Glomerular endothelial cell (primary cell): ENCODE results near the gene C1orf198. TPM values are rescaled to one million over a fixed set of nuclear protein-coding genes. Genes with fewer than 3 reads are reported as not detected.

Experiments
- DNase-seq: peaks from one replicate; pipeline ENCODE4 v3.0.0-alpha.2; 2011; ENCODE audit warnings: low read depth, low spot score; ENCODE audit errors: extremely low read depth
- total RNA-seq: library from RNA; depleted of rRNA; stranded (reverse); fragments of >200 nt; gene quantifications from 2 replicates; pipeline ENCODE4 v1.2.3, GENCODE V29; 2015

Gene C1orf198
- total RNA-seq, 1 donor from 2014 or later, result 83.2 TPM

GRCh38 chr1:230894032-230894431, 25.7 kb upstream of the C1orf198 start:
- DNase-seq, result no peak

- no peak for DNase-seq
Measured at GRCh38 chr1:230892018-230892491, 23.7 kb upstream of the C1orf198 start.

- DNase-seq, result no peak
Measured at GRCh38 chr1:230891413-230891812, 23.1 kb upstream of the C1orf198 start.

DNA sequence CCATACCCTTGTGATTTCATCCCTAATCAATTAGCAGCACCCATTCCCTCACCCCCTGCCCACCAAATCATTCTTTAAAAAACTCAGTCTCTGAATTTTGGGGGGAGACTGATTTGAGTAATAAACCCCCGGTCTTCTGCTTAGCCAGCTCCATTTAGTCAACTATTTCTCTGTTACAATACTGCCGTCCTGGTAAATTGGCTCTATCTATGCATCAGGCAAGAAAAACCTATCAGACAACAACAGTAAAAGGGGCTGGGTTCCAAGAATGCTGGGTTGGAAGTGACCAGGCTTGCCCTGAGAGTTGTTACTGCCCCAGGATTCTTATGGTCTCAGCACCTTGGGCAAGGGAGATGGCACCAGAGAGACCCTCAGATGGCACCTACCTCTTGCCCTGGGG, 16.3 kb upstream of the C1orf198 start:
- DNase-seq, result no peak

GRCh38 chr1:230883967-230884366, 15.6 kb upstream of the C1orf198 start:
- no peak for DNase-seq

- DNase-seq, result no peak
Measured at GRCh38 chr1:230879778-230880177, 11.5 kb upstream of the C1orf198 start.

DNA sequence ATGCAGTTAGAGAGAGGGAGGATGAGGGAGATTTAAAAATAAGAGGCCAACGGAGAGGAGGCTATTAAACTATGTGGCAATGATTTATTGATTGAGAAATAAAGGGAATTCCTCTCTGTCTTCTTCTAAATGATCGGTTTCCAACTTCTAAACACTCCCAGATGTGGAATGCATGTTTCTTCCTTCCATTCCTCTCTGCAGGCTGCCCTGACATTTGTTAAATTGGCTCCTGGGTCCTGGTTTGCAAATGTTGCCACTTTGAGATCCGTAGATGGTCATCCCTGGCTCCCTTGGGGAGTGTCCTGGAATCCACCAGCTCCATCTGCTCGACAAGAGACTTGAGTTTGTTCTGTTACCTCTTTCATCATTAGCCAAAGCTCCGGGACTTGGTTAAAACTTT, 10.3 kb upstream of the C1orf198 start:
- no peak for DNase-seq

DNA sequence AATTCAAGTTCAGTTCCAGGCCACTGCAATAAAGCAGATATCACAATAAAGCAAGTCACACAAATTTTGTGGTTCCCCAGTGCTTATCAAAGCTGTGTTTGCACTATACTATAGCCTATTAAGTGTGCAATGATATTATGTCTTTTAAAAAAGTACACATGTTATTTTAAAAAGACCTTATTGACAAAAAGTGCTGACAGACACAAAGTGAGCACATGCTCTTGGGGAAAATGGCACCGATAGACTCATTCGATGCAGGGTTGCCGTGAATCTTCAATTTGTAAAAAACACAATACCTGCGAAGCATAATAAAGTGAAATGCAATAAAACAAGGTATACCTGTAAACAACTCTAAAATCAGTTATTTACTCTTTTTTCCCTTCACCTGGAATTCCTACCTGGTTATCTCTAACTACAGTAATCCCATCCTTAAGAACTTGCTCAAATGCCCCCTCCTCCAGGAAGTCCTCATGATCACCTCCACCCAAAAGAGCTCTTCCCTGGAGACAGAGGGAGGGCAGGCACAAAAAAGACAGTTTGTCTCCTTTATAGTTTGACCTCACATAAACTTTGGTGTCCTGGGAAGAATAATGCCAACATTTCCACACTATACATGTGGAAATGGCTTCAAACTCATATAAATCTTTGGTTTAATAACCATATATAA, 9.7 kb upstream of the C1orf198 start:
- DNase-seq, result no peak

GRCh38 chr1:230877146-230877923, 9.0 kb upstream of the C1orf198 start:
- no peak for DNase-seq

- no peak for DNase-seq
Measured at GRCh38 chr1:230876660-230877059, 8.3 kb upstream of the C1orf198 start.

GRCh38 chr1:230875370-230875769, 7.0 kb upstream of the C1orf198 start:
- DNase-seq, result no peak

DNA sequence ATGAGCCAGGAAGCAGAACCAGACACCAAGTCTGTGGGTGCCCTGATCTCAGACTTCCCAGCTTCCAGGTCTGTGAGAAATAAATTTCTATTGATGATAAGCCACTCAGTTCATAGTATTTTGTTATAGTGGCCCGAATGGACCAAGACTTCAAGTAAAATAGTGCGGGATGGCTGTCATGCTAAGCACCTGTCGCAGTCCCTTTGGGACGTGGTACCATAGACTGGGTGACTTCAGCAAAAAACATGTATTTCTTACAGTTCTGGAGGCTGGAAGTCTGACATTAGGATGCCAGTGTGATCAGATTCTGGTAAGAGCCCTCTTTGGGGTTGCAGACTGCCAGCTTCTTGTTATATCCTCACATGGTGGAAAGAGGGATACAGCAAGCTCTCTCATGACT, 2.6 kb upstream of the C1orf198 start:
- no peak for DNase-seq

- no peak for DNase-seq
Measured at GRCh38 chr1:230869500-230869899, 1.2 kb upstream of the C1orf198 start.

DNA sequence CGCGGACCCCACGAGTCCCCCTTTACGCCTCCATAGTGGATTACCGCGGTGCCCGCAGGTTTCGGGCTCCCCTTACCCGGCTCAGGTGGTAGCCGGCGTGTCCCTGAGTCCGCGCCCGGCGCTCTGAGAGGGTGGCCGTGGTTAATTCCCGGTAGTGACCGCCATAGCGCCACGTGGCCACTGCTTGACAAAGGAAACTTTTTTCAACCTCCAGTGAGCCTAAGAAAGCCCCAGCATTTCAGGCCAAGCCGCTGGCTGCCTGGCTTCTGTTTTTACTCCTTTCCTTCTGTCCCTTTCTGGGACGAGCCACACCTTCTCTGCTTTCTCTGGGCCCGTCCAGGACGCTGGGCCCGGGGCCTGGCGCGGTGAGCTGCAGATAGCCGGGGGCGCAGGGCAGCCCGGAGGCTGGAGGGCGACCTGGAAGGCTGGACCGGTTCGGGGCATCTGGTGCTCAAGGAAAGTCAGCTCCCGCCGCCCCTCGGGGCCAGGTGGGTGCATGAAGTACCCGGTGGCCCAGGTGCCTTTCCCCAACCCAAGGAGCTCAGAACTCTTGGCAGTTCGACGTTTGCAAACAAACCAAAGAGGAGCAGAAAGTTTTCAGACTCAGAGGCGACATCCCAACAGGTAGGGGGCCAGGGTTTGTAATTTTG, 540 bp upstream of the C1orf198 start:
- DNase-seq, result no peak

- DNase-seq, result no peak
Measured at GRCh38 chr1:230867101-230867902, 1.0 kb downstream of the C1orf198 start.

DNA sequence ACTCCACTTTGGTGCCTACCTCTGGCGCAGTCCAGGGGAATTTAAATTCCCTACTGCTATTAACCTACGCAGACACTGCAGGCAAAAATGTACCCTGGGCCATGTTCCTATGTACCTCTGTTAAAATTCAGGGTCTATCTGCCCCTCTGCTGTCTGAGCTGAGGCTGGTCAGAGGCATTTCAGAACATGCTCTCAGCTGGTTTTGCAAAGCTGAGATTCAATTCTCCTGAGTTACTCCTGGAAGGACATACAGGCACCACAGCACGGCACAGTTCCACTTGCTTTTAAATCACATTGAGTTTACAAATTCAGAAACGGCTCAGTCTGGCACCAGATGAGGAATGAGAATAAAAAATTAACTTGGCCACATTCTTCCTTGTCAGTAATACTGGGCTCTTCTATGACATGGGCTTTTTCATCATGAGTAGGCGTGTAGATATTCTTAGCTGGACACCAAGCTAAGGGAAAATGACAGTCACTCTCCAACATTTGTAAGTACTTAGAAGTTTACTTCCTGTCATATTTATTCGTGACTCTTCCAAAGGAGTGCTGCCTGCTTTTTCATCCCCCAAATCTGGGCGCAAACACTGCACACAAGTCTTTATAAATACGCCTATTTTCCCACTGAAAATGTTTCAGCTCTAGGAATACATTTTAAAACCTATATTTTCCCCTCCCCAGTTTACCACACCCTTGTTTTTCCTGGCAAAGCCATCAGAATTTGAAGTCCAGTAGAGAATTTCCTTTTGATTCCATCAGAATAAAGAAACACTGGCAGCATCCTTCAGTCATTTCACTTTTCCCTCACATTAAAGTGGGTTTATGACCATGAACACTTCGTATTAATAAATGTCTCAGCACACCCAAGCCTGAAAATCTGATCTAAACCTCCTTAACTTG, 1.9 kb downstream of the C1orf198 start:
- DNase-seq, result no peak

GRCh38 chr1:230865062-230865817, 3.1 kb downstream of the C1orf198 start:
- DNase-seq, result no peak

DNA sequence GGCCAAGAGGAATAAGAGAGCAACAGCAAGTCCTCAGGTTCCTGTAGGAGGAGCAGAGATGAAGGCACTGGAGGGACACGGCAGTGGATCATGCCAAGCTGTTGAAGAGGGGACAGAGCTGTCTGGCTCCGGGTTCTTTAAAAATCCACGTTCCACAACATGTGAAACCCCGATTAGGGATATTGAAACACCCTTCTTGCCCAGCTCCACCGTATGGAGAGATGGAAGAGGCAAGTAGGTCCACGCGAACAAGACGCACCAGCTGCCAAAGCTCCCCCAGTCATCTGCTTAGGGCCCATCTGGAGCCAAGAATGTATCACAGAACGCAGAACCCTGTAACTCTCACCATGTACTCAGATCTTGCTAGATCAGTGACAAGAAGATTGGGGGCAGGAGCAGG, 3.9 kb downstream of the C1orf198 start:
- no peak for DNase-seq

DNA sequence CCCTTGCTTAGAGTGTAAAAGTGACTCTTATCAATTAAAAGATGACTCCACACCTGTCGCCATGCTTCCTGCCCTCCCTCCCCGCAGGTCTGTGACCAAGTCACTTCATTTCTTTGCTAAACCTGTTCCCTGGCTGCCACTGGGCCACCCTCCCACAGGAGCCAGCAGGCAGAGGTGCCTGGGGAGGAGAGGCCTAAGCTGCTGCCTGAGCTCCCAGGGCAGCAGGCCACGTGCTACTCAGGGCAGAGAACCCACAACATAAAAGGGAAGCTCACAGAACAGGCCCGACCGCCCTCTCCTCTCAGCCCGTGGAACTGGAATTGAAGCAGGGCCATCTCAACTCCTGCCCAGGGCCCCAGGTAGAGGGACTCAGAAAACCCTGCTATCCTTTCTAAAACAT, 4.9 kb downstream of the C1orf198 start:
- DNase-seq, result no peak
